HepG2 (cell line): Measurements from ENCODE around the gene DNAJB11. TPM values are rescaled to one million over a fixed set of nuclear protein-coding genes. Genes with fewer than 3 reads are reported as not detected.

Source experiments
- AHDC1 ChIP-seq: sonication (generic); formaldehyde crosslinking; IDR thresholded peaks from 2 replicates; pipeline ENCODE4 v1.5.1; 2020; ENCODE audit warnings: mild to moderate bottlenecking, missing genetic modification reagents, borderline replicate concordance
- ARNTL ChIP-seq: sonication (generic); formaldehyde crosslinking; IDR thresholded peaks from 2 replicates; pipeline ENCODE4 v1.4.0; 2020; ENCODE audit warnings: mild to moderate bottlenecking, missing genetic modification reagents
- GMEB2 ChIP-seq: IDR thresholded peaks from 2 replicates; pipeline ENCODE4 v1.6.1; 2016; ENCODE audit warnings: missing biosample characterization, missing genetic modification reagents, low read depth
- HOXA7 ChIP-seq: sonication (generic); formaldehyde crosslinking; IDR thresholded peaks from 2 replicates; pipeline ENCODE4 v1.8.1; 2022; ENCODE audit warnings: mild to moderate bottlenecking, missing genetic modification reagents, moderate library complexity
- MLX ChIP-seq: IDR thresholded peaks from 2 replicates; pipeline ENCODE4 v1.6.1; 2016
- PAX8 ChIP-seq: sonication (generic); formaldehyde crosslinking; IDR thresholded peaks from 2 replicates; pipeline ENCODE4 v1.8.0; 2022; ENCODE audit warnings: mild to moderate bottlenecking, missing genetic modification reagents, borderline replicate concordance
- SALL2 ChIP-seq: sonication (generic); formaldehyde crosslinking; IDR thresholded peaks from 2 replicates; pipeline ENCODE4 v1.8.1; 2023; ENCODE audit warnings: mild to moderate bottlenecking, missing genetic modification reagents, inconsistent platforms
- ZBTB46 ChIP-seq: sonication (generic); formaldehyde crosslinking; IDR thresholded peaks from 2 replicates; pipeline ENCODE4 v1.4.0; 2020; ENCODE audit warnings: mild to moderate bottlenecking, missing genetic modification reagents, borderline replicate concordance
- ZFP62 ChIP-seq: sonication (generic); formaldehyde crosslinking; IDR thresholded peaks from 2 replicates; pipeline ENCODE4 v1.4.0; 2020; ENCODE audit warnings: missing genetic modification reagents
- ZNF512B ChIP-seq: sonication (generic); formaldehyde crosslinking; IDR thresholded peaks from 2 replicates; pipeline ENCODE4 v1.5.1; 2020; ENCODE audit warnings: missing genetic modification reagents, mild to moderate bottlenecking, borderline replicate concordance
- ZNF572 ChIP-seq: sonication (generic); formaldehyde crosslinking; IDR thresholded peaks from 2 replicates; pipeline ENCODE4 v1.5.1; 2020; ENCODE audit warnings: mild to moderate bottlenecking, missing genetic modification reagents
- ZNF629 ChIP-seq: sonication (generic); formaldehyde crosslinking; conservative IDR thresholded peaks from 2 replicates; pipeline ENCODE4 v1.5.0; 2020; ENCODE audit warnings: missing genetic modification reagents
- ZNF660 ChIP-seq: sonication (generic); formaldehyde crosslinking; IDR thresholded peaks from 2 replicates; pipeline ENCODE4 v1.5.1; 2020; ENCODE audit warnings: mild to moderate bottlenecking, low read depth, missing genetic modification reagents, borderline replicate concordance
- ZNF775 ChIP-seq: sonication (generic); formaldehyde crosslinking; IDR thresholded peaks from 2 replicates; pipeline ENCODE4 v1.4.0; 2020; ENCODE audit warnings: missing genetic modification reagents, mild to moderate bottlenecking, moderate library complexity, borderline replicate concordance
- ZSCAN21 ChIP-seq: sonication (generic); formaldehyde crosslinking; IDR thresholded peaks from 2 replicates; pipeline ENCODE4 v1.8.0; 2022; ENCODE audit warnings: mild to moderate bottlenecking, missing genetic modification reagents, moderate library complexity, borderline replicate concordance
- polyA plus RNA-seq, 8 experiments: library from polyadenylated mRNA; depleted of rRNA in 3 of 8; stranded (reverse) in 7 of 8; unstranded in 1 of 8; fragments of >200 nt; fragmentation: Illumina TruSeq in 4 of 8; extraction: Trizol in 4 of 8; gene quantifications; 2 replicates each; pipeline versions ENCODE4 v1.2.1 to v1.2.3, GENCODE V29; 2011 to 2016; ENCODE audit warnings: low read depth in 4 of 8, missing spikeins in 1 of 8, mixed read lengths in 1 of 8; ENCODE audit not compliant: insufficient read depth in 1 of 8
- total RNA-seq, 5 experiments: library from RNA; depleted of rRNA; stranded (reverse); fragments of >200 nt; fragmentation: Illumina TruSeq; extraction: Trizol; gene quantifications; 2 replicates each; pipeline ENCODE4 v1.2.3, GENCODE V29; 2016; ENCODE audit warnings: low read depth in 1 of 5

DNAJB11 gene
- total and polyA plus RNA-seq, 2 of the 13 experiments (the other 11 are each of a cell fraction or from before 2014, with no cell fraction given), result 41.0 to 132 TPM

- TF ChIP-seq ZSCAN21 (CRISPR knock-in tag) (no peak), ZNF512B (CRISPR knock-in tag) (no peak), ZNF572 (CRISPR knock-in tag) (no peak), MLX (CRISPR knock-in tag) (peak; percentile 65), HOXA7 (CRISPR knock-in tag) (no peak), ZNF775 (CRISPR knock-in tag) (no peak), ZNF660 (no peak), GMEB2 (CRISPR knock-in tag) (no peak), ZBTB46 (no peak), ARNTL (CRISPR knock-in tag) (no peak), AHDC1 (CRISPR knock-in tag) (no peak; the same call in 1 of the 2 replicates), ZFP62 (CRISPR knock-in tag) (no peak), SALL2 (CRISPR knock-in tag) (peak; percentile 27; the same call in 1 of the 2 replicates), ZNF629 (no peak), PAX8 (CRISPR knock-in tag) (no peak)
These were observed at the start of gene DNAJB11 (continued) for GRCh38 chr3:186570096-186570940.
